Glutamatergic neuron (in vitro differentiated cells): ENCODE data around the gene FNIP1. TPM values are rescaled to one million over a fixed set of nuclear protein-coding genes. Genes with fewer than 3 reads are reported as not detected.
"Not testable (repeated sequence)": the region's sequence is repeated elsewhere in the genome, so short reads cannot be mapped to it uniquely, and the experiment has no call there.

Experiments used
- DNase-seq: peaks from one replicate; pipeline ENCODE4 v3.0.0; 2022
- H3K27ac Mint-ChIP-seq: one replicate; pipeline ENCODE4 v1.8.0; 2020; ENCODE audit warnings: mild to moderate bottlenecking, mixed read lengths, inconsistent platforms; ENCODE audit not compliant: unreplicated experiment
- H3K27me3 Mint-ChIP-seq: one replicate; pipeline ENCODE4 v1.8.0; 2020; ENCODE audit warnings: mild to moderate bottlenecking, moderate library complexity, mixed read lengths, inconsistent platforms; ENCODE audit not compliant: unreplicated experiment
- H3K36me3 Mint-ChIP-seq: one replicate; pipeline ENCODE4 v1.8.0; 2020; ENCODE audit warnings: mild to moderate bottlenecking, mixed read lengths, inconsistent platforms; ENCODE audit not compliant: unreplicated experiment
- H3K4me1 Mint-ChIP-seq: one replicate; pipeline ENCODE4 v1.8.0; 2020; ENCODE audit warnings: mild to moderate bottlenecking, low read depth, mixed read lengths, inconsistent platforms; ENCODE audit not compliant: unreplicated experiment
- H3K4me3 Mint-ChIP-seq: one replicate; pipeline ENCODE4 v1.8.0; 2020; ENCODE audit warnings: mild to moderate bottlenecking, mixed read lengths, inconsistent platforms; ENCODE audit not compliant: unreplicated experiment
- H3K9me3 Mint-ChIP-seq: one replicate; pipeline ENCODE4 v1.8.0; 2020; ENCODE audit warnings: mild to moderate bottlenecking, moderate library complexity, mixed read lengths, inconsistent platforms; ENCODE audit not compliant: unreplicated experiment
- CTCF ChIP-seq: fragments of 200-600 bp; sonication (generic); IDR thresholded peaks from one replicate; pipeline ENCODE4 v1.5.0; 2021; ENCODE audit not compliant: partially characterized antibody, unreplicated experiment
- total RNA-seq: library from RNA; stranded (reverse); fragmentation: NEBNext Ultra II Directional; extraction: Animal tissue kit (Norgen Biotek cat#: 25700); gene quantifications from one replicate; pipeline ENCODE4 v1.2.1, GENCODE V29; 2021; ENCODE audit not compliant: unreplicated experiment

Gene FNIP1
- total RNA-seq, 1 donor from 2014 or later = 23.2 TPM

GRCh38 chr5:131682826-131683225, 114.0 kb downstream of the FNIP1 start:
- no peaks in the 10 kb centered on the region for H3K4me1 Mint-ChIP-seq
- no peak overlapping the region for H3K27ac Mint-ChIP-seq
- no peak for DNase-seq
- no peak overlapping the region for H3K4me3 Mint-ChIP-seq
- no peak for TF ChIP-seq CTCF
- H3K36me3 Mint-ChIP-seq = peaks cover 2% of the 10 kb centered on the region
- H3K9me3 Mint-ChIP-seq = no peaks in the 10 kb centered on the region
- no peaks in the 10 kb centered on the region for H3K27me3 Mint-ChIP-seq

GRCh38 chr5:131682175-131682574, 114.6 kb downstream of the FNIP1 start:
- H3K27me3 Mint-ChIP-seq = no peaks in the 10 kb centered on the region
- H3K4me3 Mint-ChIP-seq = no peak overlapping the region
- no peak overlapping the region for H3K27ac Mint-ChIP-seq

GRCh38 chr5:131679911-131680310, 116.9 kb downstream of the FNIP1 start:
- Mint-ChIP-seq H3K27ac (no peak overlapping the region), H3K36me3 (peaks cover 8% of the 10 kb centered on the region), H3K9me3 (no peaks in the 10 kb centered on the region), H3K4me3 (no peak overlapping the region), H3K27me3 (no peaks in the 10 kb centered on the region), H3K4me1 (no peaks in the 10 kb centered on the region)
- TF ChIP-seq CTCF = no peak
- DNase-seq = no peak

More at GRCh38 chr5:131682175-131682574, 114.6 kb downstream of the FNIP1 start:
- peaks cover 5% of the 10 kb centered on the region for H3K36me3 Mint-ChIP-seq
- no peak for DNase-seq
- no peaks in the 10 kb centered on the region for H3K4me1 Mint-ChIP-seq
- no peak for TF ChIP-seq CTCF
- no peaks in the 10 kb centered on the region for H3K9me3 Mint-ChIP-seq

GRCh38 chr5:131678273-131678672, 118.5 kb downstream of the FNIP1 start:
- H3K27ac Mint-ChIP-seq, H3K36me3 Mint-ChIP-seq, H3K4me1 Mint-ChIP-seq, H3K4me3 Mint-ChIP-seq, H3K27me3 Mint-ChIP-seq, H3K9me3 Mint-ChIP-seq, DNase-seq: not testable (repeated sequence)

- no peaks in the 10 kb centered on the region for H3K9me3 Mint-ChIP-seq
- H3K27me3 Mint-ChIP-seq = no peaks in the 10 kb centered on the region
- peaks cover under 1% of the 10 kb centered on the region for H3K4me1 Mint-ChIP-seq
- no peak overlapping the region for H3K27ac Mint-ChIP-seq
- TF ChIP-seq CTCF = no peak
- DNase-seq = no peak
- peaks cover 10% of the 10 kb centered on the region for H3K36me3 Mint-ChIP-seq
- H3K4me3 Mint-ChIP-seq = no peak overlapping the region
These were observed 119.7 kb downstream of the FNIP1 start for GRCh38 chr5:131677115-131677514.

GRCh38 chr5:131672776-131673175, 124.0 kb downstream of the FNIP1 start:
- H3K27ac Mint-ChIP-seq = no peak overlapping the region
- no peak for TF ChIP-seq CTCF
- peaks cover 3% of the 10 kb centered on the region for H3K9me3 Mint-ChIP-seq
- no peak for DNase-seq
- H3K4me1 Mint-ChIP-seq = peaks cover 4% of the 10 kb centered on the region
- H3K4me3 Mint-ChIP-seq = no peak overlapping the region
- peaks cover 8% of the 10 kb centered on the region for H3K36me3 Mint-ChIP-seq
- H3K27me3 Mint-ChIP-seq = no peaks in the 10 kb centered on the region
